Measurements from ENCODE around the gene RTP1.
A peak's percentile ranks its signal among the peaks of the same experiment; 100 is the strongest.
"Not testable (repeated sequence)": the region's sequence is repeated elsewhere in the genome, so short reads cannot be mapped to it uniquely, and the experiment has no call there.

RTP1 gene

GRCh38 chr3:187197335-187197649 is at the start of gene RTP1:
Gene RTP1, plus strand, starts transcription at chr3:187197486. Its CDS starts 30 bp downstream, at chr3:187197516.
- no peak for DNase-seq

GRCh38 chr3:187150186-187150585 is 47.1 kb upstream of the RTP1 start:
- DNase-seq, result no peak

GRCh38 chr3:187150599-187150998 is 46.7 kb upstream of the RTP1 start:
- peak; percentile 75 for DNase-seq

- DNase-seq, result no peak
Observed at GRCh38 chr3:187161556-187161955, 35.7 kb upstream of the RTP1 start.

GRCh38 chr3:187162265-187162953 is 34.9 kb upstream of the RTP1 start:
- no peak for DNase-seq

- DNase-seq, result peak; percentile 77
Observed at GRCh38 chr3:187165144-187165543, 32.1 kb upstream of the RTP1 start.

GRCh38 chr3:187166750-187167149 is 30.5 kb upstream of the RTP1 start:
- no peak for DNase-seq

GRCh38 chr3:187167777-187168176 is 29.5 kb upstream of the RTP1 start:
- DNase-seq, result no peak

- DNase-seq, result no peak
Observed at GRCh38 chr3:187169231-187169960, 27.9 kb upstream of the RTP1 start.

GRCh38 chr3:187170911-187171310 is 26.4 kb upstream of the RTP1 start:
- DNase-seq, result not testable (repeated sequence)

GRCh38 chr3:187172929-187173328 is 24.4 kb upstream of the RTP1 start:
- DNase-seq, result no peak

GRCh38 chr3:187181454-187182170 is 15.7 kb upstream of the RTP1 start:
- no peak for DNase-seq

GRCh38 chr3:187183210-187183862 is 13.9 kb upstream of the RTP1 start:
- no peak for DNase-seq

GRCh38 chr3:187183903-187184302 is 13.4 kb upstream of the RTP1 start:
- DNase-seq, result no peak

- DNase-seq, result no peak
Observed at GRCh38 chr3:187185759-187186158, 11.5 kb upstream of the RTP1 start.

GRCh38 chr3:187186375-187186774 is 10.9 kb upstream of the RTP1 start:
- DNase-seq, result no peak

GRCh38 chr3:187186801-187187421 is 10.4 kb upstream of the RTP1 start:
- DNase-seq, result no peak

GRCh38 chr3:187188931-187189330 is 8.4 kb upstream of the RTP1 start:
- DNase-seq, result peak; percentile 4

- DNase-seq, result no peak
Observed at GRCh38 chr3:187191271-187191670, 6.0 kb upstream of the RTP1 start.

- DNase-seq, result no peak
Observed at GRCh38 chr3:187193181-187193580, 4.1 kb upstream of the RTP1 start.

GRCh38 chr3:187196573-187197334 is 532 bp upstream of the RTP1 start:
- DNase-seq, result no peak

GRCh38 chr3:187198490-187198889 is 1.2 kb downstream of the RTP1 start:
- DNase-seq, result no peak
